DOHH2 (cell line): ENCODE results near the gene GLYATL2.
A peak's percentile ranks its signal among the peaks of the same experiment; 100 is the strongest.

Experiments used
- H3F3A ChIP-seq: fragments of 200-600 bp; sonication (generic), shearing (Covaris generic); 2 replicates; pipeline ENCODE4 v1.6.0; 2016; ENCODE audit warnings: antibody characterized with exemption, mild to moderate bottlenecking; ENCODE audit not compliant: control insufficient read depth, insufficient read depth
- H3K27ac ChIP-seq: fragments of 200-600 bp; sonication (generic); 2 replicates; pipeline ENCODE4 v1.5.1; 2014; ENCODE audit warnings: low read depth, mild to moderate bottlenecking, low read length, moderate library complexity
- H3K27me3 ChIP-seq: fragments of 200-600 bp; sonication (generic); 2 replicates; pipeline ENCODE4 v1.6.1; 2014; ENCODE audit warnings: mild to moderate bottlenecking, low read length, mixed read lengths; ENCODE audit not compliant: control insufficient read depth
- H3K36me3 ChIP-seq: fragments of 200-600 bp; sonication (generic); 2 replicates; pipeline ENCODE4 v1.6.1; 2014; ENCODE audit warnings: mild to moderate bottlenecking, low read length, moderate library complexity, mixed read lengths; ENCODE audit not compliant: control insufficient read depth
- H3K4me1 ChIP-seq: fragments of 200-600 bp; sonication (generic); 2 replicates; pipeline ENCODE4 v1.6.1; 2014; ENCODE audit warnings: mild to moderate bottlenecking, low read length, mixed read lengths; ENCODE audit not compliant: control insufficient read depth
- H3K4me2 ChIP-seq: fragments of 200-600 bp; sonication (generic); 2 replicates; pipeline ENCODE4 v1.6.0; 2014; ENCODE audit warnings: mild to moderate bottlenecking, low read length, moderate library complexity
- H3K4me3 ChIP-seq: fragments of 200-600 bp; sonication (generic); 2 replicates; pipeline ENCODE4 v1.5.1; 2014; ENCODE audit warnings: mild to moderate bottlenecking, low read length, mixed read lengths
- H3K79me2 ChIP-seq: fragments of 200-600 bp; sonication (generic); 2 replicates; pipeline ENCODE4 v1.6.1; 2014; ENCODE audit warnings: mild to moderate bottlenecking, low read length, mixed read lengths; ENCODE audit not compliant: control insufficient read depth
- H3K9me2 ChIP-seq: fragments of 200-600 bp; sonication (generic); replicated peaks from 2 replicates; pipeline ENCODE4 v1.6.1; 2014; ENCODE audit warnings: mild to moderate bottlenecking, low read length, mixed read lengths; ENCODE audit not compliant: control insufficient read depth
- H3K9me3 ChIP-seq: fragments of 200-600 bp; sonication (generic); 2 replicates; pipeline ENCODE4 v1.6.1; 2014; ENCODE audit warnings: antibody characterized with exemption, low read length, mixed read lengths; ENCODE audit not compliant: control insufficient read depth, insufficient read depth
- H4K20me1 ChIP-seq: fragments of 200-600 bp; sonication (generic); 2 replicates; pipeline ENCODE4 v1.6.0; 2014; ENCODE audit warnings: low read depth, mild to moderate bottlenecking, antibody characterized with exemption, low read length, moderate library complexity; ENCODE audit not compliant: control insufficient read depth, insufficient read depth
- EZH2phosphoT487 ChIP-seq: fragments of 200-600 bp; sonication (generic); IDR thresholded peaks from 2 replicates; pipeline ENCODE4 v1.6.1; 2017; ENCODE audit warnings: borderline replicate concordance, mild to moderate bottlenecking, antibody characterized with exemption, low read length, moderate library complexity, mixed read lengths
- TF ChIP-seq, protein P1 (sequence below): fragments of 200-600 bp; sonication (generic); IDR thresholded peaks from one replicate; pipeline ENCODE4 v1.5.1; 2014; ENCODE audit warnings: antibody characterized with exemption, mild to moderate bottlenecking, low read depth, low read length; ENCODE audit not compliant: poor library complexity, severe bottlenecking

GLYATL2 gene

DNA sequence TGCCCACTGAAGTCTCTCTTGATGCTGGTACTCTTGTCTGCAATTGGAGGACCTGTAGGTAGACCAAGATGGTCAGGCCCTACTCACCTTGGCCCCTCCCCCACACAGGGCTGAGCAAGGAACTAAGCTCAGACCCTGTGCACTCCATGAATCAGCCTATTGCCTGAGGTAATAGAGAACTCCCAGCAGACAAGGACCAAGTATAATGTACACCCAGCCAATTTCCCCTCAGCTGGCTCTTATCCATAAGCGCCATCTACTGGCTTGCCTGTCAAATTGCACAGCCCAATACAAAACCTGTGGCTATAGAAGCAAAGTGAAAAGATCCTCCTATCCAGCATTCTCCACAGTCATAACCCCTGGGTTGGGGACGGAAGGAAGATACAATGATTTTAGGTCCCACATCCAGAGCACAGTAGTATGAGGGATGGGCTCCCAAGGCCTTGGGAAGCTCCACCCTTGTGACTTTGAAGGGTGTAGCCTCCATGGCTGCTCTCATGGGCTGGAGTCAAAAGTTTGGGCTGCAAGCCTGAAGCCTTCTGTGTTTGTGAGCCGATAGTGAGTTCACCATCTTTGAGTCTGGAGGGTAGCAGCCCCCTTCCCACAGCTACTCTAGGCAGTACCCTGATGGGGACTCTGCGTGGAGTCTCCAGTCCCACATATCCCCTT is 56.0 kb downstream of the GLYATL2 start:
- Histone ChIP-seq H3K27ac (no peak overlapping the region), H3F3A (no peaks in the 10 kb centered on the region), H4K20me1 (no peaks in the 10 kb centered on the region), H3K27me3 (no peaks in the 10 kb centered on the region), H3K36me3 (no peaks in the 10 kb centered on the region), H3K4me1 (no peaks in the 10 kb centered on the region), H3K4me2 (no peak overlapping the region), H3K79me2 (no peaks in the 10 kb centered on the region), H3K4me3 (no peak overlapping the region), H3K9me3 (no peaks in the 10 kb centered on the region), H3K9me2 (no peaks in the 10 kb centered on the region)
- TF ChIP-seq, protein P1, sequence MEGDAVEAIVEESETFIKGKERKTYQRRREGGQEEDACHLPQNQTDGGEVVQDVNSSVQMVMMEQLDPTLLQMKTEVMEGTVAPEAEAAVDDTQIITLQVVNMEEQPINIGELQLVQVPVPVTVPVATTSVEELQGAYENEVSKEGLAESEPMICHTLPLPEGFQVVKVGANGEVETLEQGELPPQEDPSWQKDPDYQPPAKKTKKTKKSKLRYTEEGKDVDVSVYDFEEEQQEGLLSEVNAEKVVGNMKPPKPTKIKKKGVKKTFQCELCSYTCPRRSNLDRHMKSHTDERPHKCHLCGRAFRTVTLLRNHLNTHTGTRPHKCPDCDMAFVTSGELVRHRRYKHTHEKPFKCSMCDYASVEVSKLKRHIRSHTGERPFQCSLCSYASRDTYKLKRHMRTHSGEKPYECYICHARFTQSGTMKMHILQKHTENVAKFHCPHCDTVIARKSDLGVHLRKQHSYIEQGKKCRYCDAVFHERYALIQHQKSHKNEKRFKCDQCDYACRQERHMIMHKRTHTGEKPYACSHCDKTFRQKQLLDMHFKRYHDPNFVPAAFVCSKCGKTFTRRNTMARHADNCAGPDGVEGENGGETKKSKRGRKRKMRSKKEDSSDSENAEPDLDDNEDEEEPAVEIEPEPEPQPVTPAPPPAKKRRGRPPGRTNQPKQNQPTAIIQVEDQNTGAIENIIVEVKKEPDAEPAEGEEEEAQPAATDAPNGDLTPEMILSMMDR = peak; percentile 95
- TF ChIP-seq EZH2phosphoT487 = no peak

GRCh38 chr11:58787903-58788302 is 56.6 kb downstream of the GLYATL2 start:
- no peaks in the 10 kb centered on the region for H3K27me3 ChIP-seq
- no peaks in the 10 kb centered on the region for H3K36me3 ChIP-seq
- H3K4me1 ChIP-seq = no peaks in the 10 kb centered on the region
- H3K4me2 ChIP-seq = no peak overlapping the region
- H3K4me3 ChIP-seq = no peak overlapping the region
- no peak overlapping the region for H3K27ac ChIP-seq
- no peaks in the 10 kb centered on the region for H4K20me1 ChIP-seq
- no peaks in the 10 kb centered on the region for H3K9me2 ChIP-seq
- no peaks in the 10 kb centered on the region for H3K79me2 ChIP-seq
- H3F3A ChIP-seq = no peaks in the 10 kb centered on the region
- no peaks in the 10 kb centered on the region for H3K9me3 ChIP-seq
- TF ChIP-seq, protein P1 = no peak
- no peak for TF ChIP-seq EZH2phosphoT487

DNA sequence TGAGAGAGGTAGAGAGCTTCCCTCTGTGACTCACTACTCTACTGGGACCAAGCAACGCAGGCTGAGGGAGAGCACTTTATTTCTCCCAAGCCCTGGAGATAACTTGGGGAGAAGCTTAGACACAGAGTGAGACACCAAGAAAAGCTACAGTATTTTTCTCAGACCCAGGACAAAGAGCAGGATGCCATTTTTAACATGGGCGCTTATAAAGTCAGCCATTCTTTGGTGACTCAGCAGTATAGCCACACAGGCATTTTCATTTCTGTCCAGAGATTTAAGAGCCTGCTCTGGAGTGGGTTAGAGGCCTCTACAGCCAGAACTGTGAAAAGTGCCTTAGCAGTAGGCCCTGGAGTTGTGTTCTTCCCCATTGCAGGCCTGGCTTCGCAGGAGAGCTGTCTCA is 57.8 kb downstream of the GLYATL2 start:
- no peak overlapping the region for H3K4me2 ChIP-seq
- H3F3A ChIP-seq = no peaks in the 10 kb centered on the region
- no peak overlapping the region for H3K27ac ChIP-seq
- no peaks in the 10 kb centered on the region for H3K79me2 ChIP-seq
- H3K4me1 ChIP-seq = no peaks in the 10 kb centered on the region
- H3K27me3 ChIP-seq = no peaks in the 10 kb centered on the region
- TF ChIP-seq, protein P1 = no peak
- TF ChIP-seq EZH2phosphoT487 = no peak
- no peaks in the 10 kb centered on the region for H3K9me2 ChIP-seq
- no peaks in the 10 kb centered on the region for H3K36me3 ChIP-seq
- H4K20me1 ChIP-seq = no peaks in the 10 kb centered on the region
- no peaks in the 10 kb centered on the region for H3K9me3 ChIP-seq
- no peak overlapping the region for H3K4me3 ChIP-seq
